NCI-H510A treated with DMSO at 0.1 percent for 48 hours (cell line): Measurements from ENCODE around the gene PKNOX1.
"Not testable (repeated sequence)": the region's sequence is repeated elsewhere in the genome, so short reads cannot be mapped to it uniquely, and the experiment has no call there.

Experiments
- DNase-seq: peaks from one replicate; lab custom pipeline; 2025; lab: John Stamatoyannopoulos, UW

The PKNOX1 gene

DNA sequence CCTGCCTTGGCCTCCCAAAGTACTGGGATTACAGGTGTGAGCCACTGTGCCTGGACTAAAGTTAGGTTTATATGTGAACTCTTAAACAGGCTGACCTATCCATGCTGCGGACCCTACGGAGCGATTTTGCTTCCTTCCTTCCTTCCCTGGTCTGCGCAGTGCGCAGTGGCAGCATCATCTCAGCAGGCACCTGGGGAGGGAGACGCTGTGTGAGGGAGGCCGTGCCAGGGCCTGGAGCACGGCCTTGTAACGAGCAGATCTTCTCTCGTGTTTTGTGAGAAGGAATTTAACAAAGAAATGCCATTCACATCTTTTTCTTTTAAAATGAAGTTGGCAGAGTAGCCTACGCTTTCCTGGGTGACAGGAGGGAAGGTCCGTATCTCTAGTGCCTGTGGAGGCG is 45.8 kb downstream of the PKNOX1 start:
- DNase-seq, result no peak

DNA sequence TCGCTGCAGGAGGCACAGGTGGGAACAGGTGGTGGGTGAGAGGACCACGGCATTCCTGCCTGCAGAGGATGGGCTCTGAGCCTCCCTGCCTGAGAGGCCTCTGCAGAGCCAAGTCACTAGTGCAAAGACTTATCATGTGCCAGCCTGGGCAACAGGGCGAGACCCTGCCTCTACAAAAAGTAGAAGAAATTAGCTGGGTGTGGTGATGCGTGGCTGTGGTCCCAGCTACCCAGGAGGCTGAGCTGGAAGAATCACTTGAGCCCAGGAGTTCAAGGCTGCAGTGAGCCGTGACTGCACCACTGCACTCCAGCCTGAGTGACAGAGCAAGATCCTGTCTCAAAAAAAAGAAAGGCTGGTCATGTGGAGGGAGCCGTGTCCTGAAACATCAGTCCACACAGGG is 46.4 kb downstream of the PKNOX1 start:
- no peak for DNase-seq

DNA sequence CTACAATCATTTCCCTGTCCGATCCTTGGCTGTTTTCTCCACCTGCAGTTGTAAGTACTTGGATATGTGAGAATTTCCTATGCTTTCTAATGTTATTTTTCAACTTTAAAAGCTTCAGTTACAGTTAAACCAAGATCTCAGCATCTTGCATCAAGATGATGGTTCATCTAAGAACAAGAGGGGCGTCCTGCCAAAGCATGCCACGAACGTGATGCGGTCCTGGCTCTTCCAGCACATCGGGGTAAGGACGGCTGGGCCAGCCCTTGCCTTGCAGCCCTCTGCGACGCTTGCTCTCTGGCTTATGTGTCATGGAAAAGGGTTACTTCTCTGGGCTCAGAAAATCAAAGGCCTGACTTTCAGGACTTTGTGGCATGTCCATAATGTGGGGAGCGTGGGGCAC is 46.8 kb downstream of the PKNOX1 start:
- no peak for DNase-seq

DNA sequence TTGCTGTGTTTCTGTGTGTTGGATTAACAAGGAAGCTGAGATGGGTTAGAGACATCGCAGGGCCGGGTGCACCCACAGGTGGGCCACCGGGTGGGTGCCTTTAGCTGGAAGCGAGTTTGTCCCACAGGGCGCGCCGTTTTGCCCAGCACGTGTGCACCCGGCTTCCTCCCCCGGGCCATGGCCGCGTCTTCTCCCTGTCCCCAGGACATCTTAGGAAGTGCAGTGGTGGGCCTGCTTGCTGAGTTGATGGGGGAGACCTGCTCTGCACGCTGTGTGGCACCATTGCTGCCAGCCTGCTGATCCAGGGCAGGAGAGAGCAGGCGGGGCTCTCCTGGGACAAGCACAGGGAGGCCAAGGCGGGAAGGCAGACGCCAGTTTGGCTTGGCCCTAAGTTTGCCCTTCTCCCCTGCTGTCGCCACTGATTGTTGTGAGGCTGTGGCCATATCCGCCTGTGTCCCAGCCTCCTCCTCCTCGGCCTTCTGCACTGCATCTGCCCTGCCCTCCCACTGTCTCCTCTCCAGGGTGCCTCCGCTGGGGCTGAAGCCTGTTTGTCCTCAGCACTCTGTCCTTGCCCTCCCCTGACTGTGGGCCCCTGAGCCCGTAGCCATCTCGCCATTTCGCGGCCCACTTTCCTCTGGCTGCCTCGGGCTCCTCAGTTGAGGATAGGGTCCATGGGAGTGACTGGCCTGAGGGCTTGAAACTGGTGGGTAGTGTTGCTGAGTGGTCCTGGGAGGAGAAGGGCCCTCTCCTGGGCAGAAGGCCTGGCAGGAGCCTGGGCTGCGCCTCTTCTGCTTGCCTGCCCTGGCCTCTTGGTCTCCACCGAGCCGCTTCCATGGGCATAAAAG is 47.6 kb downstream of the PKNOX1 start:
- DNase-seq, result no peak

DNA sequence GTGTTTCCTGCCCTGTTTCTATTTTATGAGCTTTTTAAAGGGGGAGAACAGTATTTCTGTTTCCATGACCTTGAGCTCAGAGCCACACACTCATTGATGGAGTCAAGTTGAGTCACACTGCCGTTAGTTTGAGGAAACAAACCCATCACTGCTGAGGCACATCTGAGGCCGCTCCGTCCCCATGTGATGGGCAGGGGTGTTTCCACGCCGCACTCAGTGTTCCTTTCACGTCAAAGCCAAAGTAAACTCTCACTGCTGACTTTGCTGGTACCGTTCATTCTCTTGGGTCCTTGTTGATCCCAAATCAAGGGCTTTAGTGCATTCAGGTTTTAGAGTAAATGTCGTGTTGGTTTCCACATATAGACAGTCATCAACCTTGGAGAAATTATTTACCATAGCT is 48.8 kb downstream of the PKNOX1 start:
- DNase-seq, result no peak

DNA sequence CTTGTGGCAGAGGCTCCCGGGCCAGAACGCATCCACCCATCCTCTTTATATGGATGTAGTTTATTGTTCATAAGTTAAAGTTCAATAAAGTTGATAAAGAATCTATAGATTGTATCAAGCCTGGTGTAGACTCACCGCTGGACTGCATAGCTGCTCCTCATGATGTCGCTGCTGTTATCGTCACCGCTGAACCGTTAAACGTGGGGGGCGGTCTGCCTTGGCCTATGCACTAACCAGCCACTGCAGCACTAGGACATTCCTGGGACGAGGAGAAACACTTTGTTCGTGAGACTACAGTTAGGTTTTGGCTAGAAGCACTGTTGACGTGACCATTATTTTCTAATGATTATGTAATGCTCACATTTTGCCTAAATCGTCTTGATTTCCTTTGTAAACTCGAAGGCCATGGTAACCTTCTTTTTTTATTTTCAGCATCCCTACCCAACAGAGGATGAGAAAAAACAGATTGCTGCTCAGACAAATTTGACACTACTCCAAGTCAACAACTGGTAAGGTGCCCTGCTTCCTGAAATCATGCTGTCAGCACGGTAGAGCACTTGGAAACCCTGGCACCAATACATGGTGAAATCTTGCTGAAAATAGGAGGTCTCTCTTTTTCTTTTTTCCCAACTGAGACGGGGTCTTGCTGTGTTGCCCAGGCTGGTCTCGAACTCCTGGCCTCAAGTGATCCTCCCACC is 50.2 kb downstream of the PKNOX1 start:
- no peak for DNase-seq

DNA sequence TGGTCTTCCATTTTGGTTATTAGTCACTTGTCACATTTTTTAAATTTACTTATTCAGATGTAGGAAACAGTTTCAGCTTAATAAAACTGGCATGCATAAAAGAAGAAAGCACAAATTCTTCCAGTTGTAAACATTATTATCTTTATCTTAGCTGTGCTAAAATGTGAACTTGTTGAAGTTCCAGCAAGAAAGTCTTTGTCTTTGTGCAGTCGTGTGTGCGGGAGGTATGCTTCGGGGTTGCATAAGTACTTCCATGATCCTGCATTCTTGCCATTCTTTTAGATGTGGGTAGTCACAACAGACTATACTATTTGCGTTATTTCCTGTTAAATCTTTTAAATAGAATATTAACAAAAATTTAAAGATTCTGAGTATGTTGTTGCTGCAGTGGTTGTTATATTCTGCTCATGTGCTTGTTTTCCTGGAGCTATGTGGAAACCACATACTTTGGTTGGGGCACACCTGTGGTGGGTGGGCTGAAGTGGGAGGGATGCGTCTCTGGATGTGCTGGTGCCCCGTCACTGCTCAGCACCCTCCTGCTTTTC is 51.3 kb downstream of the PKNOX1 start:
- DNase-seq, result no peak

DNA sequence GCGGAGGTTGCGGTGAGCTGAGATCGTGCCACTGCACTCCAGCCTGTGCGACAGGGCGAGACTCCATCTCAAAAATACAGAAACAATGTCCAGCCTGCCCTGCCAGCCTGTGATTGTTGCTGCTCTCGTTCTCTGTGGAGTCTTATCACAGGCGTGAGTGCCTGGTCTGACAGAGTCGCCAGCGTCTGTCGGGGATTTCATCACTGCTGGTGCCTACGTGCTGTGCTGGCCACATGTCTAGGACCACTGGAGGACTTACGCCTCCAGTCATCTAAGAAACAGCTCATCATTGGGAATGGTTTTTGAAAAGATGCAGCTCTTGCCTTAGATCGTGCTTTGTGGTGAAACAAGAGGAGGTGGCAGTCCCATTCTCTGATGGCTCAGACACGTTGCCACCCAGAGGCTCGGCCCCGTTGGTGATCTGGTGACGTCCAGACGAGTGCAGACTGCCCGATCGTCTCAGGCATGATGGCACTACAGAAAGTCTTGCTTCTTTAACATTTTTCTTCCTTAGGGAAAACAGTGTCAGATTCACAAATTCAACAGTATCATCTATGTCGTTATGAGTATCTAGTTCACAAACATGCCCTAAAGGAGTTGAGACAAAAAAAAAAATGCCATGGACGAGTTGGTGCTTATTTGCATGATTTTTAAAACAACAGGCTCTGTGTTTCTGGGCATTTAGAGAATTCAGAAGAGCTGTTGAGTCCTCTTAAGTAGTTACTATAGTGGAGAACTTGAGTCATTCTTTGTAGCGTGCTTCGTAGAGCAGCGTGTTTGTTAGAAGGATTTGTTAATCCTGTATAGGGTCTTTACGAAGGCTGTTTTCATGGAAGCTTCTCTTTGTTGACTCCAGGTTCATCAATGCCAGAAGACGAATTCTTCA is 53.7 kb downstream of the PKNOX1 start:
- no peak for DNase-seq

DNA sequence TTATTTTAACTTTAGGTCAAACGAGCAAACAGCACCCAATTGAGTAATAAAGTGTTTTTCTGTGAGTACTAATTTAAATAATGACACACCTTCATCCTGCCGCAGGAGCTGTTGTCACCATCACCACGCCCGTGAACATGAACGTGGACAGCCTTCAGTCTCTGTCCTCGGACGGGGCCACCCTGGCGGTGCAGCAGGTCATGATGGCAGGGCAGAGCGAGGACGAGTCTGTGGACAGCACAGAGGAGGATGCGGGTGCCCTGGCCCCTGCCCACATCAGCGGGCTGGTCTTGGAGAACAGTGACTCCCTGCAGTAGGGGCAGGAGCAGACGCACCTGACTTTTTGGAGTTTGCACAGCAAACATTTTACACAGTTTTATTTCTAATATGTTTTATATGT is 55.4 kb downstream of the PKNOX1 start:
- no peak for DNase-seq

DNA sequence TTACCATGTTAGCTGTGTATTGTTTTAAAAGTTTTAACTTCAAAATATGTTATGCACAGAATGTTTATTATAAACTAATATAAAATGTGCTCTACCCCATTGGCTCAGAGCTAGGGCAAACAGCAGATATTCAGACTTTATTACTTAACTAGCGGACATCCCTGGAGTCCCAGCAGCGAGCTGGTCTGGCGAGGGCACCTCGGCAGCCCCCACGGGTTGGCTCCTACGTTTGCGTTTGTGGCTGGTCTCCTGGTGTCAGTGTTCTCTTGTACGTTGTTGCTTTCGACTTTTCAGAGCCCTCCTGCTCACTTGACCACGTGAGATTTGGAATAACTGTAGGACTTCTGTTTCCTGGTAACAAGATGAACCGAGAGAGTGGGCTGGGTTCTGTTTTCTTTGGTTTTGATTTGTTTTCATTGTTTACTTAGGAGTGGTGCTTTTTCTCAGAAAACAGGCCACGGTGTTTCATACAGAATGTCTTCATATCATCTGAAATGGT is 56.8 kb downstream of the PKNOX1 start:
- DNase-seq, result no peak

DNA sequence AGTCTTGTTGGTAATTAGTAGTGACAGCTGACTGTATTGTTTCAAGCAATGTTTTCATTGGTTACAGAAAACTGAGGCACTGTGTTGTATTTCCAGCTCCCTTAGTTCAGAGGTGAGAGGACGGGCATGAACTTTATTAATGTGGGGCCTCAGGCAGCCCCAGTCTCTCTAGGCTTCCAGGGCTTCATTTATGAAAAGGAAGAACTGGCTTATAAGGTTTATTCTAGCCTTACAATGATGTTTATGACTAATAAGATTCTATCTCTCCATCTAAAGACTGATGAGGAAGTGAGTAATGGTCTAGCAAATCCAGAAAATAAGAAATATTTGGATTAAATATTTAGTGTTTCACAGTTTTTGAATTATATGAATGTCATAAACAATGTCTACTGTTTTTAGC is 59.7 kb downstream of the PKNOX1 start:
- no peak for DNase-seq

DNA sequence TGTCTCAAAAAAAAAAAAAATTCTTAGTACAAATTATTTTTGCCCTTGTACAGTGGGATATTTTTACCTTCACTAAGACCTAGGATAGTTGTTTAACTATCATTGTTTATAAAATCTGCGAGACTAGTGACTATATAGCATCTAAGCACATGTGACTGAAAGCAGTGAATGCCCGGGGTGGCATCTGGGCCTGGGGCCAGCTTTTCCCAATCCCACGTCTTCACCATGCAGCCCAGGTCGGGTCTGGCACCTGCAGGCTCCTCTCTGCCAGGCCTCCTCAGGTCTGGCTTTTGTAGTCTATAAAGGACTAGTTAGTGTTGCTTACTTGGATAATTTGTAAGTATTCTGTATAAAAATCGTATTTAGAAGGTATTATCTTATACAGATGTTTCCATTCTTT is 60.5 kb downstream of the PKNOX1 start:
- no peak for DNase-seq

DNA sequence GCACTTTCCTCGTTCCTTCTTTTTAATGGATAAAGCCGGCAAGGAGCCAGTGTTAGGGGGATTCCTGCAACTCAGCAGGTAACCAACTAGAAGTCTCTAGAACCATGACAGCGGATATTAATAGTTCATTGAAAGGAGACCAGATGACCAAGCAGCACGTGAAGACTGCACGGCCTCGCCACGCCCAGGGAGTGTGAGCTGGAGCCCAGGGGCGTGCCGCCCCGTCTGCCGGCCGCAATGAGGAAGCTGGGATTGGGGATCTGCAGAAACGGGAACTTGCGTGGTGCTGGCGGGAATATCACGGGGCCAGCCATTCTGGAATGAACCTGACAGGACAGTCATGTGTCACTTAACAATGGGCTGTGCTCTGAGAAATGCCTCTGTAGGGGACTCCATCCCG is 62.5 kb downstream of the PKNOX1 start:
- not testable (repeated sequence) for DNase-seq

DNA sequence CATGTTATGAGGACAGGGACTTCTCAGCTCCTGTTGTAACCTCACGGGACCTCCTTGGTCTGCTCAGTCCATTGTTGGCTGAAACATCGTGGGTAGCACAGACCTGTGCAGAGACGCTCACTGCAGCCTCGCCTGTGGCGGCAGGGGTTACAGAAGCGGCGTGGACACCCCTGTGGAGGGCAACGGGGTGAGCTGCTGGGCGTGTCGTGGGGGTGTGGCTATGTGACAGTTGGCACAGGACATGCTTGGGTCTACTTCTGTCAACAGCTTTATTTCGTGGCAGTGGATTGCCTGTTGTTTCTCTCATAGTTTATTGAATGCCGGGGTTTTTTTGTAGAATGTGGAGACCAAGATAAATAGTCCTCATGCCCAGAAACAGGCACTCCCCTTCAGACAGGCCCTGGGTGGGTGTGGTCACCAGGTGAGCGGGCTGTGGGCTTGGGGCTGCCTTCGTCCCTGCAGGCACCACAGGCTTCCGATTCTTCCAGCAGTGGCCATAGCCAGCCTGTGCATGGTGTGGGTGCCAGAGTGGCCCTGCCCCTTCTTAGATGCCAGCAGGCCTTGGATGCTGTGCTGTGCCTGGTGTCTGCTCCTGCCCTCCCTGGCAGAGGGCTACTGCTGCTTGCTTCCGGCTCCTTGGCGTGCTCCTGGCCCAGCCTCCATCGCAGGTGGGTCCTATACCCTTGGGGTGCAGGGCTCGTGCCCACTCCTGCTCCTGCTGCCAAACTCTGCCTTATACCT is 63.7 kb downstream of the PKNOX1 start:
- DNase-seq, result not testable (repeated sequence)

DNA sequence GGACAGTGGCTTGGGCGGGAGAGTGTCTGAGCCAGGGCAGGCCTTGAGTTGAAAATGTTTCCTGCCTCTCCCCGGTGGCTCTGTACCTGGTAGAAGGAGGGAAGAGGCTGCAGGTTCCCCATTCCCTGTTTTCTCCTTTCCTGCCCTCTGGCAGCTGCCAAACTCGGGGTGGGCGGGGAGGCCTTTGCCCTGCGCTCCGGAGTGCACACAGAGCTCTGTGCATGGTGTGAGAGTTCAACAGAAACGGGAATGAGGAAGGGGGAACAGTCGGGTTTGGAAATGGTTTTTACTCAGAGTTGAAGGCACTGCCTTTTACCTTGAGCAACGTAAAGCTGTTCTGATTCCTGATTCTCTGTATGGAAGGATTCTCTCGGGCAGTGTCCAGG is 64.3 kb downstream of the PKNOX1 start:
- DNase-seq, result not testable (repeated sequence)

DNA sequence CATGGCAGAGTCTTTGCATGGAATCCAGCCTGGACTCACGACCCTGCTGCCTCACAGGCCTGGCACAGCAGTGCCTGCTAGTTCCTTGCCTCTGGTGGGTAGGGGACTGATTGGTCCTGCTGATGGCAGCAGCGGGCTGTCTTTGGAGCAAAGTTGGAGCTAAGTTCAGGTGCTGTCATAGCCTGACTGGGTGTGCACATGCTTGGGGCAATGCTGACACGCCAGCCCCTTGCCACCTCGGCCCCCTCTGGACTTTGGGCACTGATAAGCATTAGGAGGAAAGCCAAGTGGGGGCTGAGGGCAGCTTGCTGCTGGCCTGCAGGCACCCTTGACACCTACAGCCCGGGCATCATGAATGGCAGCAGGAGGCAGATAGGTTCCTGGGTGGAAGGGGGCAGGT is 67.8 kb downstream of the PKNOX1 start:
- DNase-seq, result not testable (repeated sequence)

DNA sequence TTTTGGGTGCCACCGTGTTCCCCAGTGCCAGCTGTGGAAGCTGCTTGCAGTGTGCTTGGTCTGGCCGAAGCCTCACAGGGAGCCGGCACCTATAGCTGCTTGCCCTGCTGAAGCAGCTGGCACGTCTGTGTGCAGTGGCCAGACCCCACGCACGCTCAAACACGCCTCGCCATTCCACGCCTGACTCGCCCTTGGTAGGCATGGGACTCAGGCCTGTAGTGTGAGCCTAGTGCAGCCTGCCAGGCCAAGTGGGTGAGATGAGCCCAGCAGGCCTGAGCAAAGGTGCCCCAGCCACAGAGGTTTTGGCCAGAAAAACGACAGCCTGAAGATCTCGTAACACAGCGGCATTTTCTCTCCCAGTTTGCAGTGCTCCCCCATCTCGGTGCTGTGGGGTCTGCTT is 68.9 kb downstream of the PKNOX1 start:
- not testable (repeated sequence) for DNase-seq

DNA sequence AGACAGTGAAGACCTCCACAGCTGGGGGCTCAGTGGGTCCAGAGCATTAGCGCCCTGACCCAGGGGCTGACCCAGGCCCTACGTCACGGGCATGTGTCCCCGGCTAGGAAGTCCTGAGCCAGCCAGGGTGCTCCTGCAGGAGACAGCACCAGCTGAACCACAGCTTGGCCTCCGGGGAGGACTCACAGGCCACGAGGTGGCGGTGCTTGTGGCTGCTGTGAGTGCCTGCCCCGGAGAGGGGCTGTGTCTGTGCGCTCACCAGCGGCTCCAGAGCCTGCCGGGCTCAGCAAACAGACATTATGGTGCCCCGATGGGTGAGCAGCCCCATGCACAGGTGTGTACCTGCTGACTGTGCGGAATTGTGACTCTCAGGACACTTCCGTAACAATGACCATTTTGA is 70.2 kb downstream of the PKNOX1 start:
- DNase-seq, result not testable (repeated sequence)

DNA sequence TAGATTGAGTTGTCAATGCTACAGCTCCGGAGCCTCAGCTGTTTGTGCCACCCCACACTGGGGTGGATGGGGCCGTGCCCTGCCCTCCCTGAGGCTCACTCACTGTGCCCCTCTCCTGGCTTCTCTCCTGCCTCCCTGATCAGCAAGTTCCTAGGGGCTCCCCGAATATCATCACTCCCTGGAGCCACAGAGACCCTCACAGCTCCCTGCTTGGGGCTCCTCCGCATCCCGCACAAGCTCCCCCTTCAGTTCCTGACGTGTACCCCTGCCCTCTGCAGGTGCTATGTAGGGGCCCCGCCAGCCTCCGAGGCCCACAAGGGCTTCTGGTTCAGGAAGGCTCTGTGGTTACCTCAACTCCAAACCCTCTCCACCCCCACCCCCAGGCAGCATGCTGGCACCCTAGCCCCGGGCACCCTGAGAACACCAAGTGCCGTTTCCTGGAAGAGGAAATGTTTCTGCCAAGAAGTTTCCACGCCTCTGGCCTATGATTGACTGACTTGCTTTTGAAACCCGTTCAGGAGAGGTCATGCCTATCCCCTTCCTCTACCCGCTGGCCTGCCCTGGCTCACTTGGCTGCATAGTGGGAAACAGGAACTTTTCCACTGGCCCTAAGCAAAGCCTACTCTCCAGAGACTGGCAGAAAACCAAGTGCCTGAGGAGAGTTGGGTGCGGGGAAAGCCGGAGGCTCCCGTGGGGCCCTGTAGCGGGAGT is 71.0 kb downstream of the PKNOX1 start:
- not testable (repeated sequence) for DNase-seq
